ENCODE results near the gene LRRC3.

Gene LRRC3

DNA sequence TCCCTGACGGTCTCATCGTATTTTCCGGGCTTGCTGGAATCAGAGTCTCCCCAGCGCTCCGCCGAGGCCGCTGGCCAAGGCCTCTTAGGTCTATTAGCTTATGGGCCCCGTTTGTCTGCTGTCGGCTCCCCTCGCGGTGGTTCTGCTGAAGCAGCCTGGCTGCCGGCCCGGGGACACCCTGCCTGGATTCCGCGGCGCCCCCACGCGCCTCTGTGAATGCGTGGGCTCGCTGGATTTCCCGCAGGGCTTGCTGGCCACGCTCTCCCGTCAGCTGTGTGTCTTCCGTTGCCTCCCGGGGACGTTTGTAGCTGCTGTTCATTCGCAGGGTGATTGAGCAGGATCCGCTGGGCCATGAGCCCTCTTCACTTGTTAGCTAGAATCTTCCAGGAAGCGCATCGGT lies 8.4 kb downstream of the LRRC3 start:
- in situ Hi-C loops (cut with MboI; ENCODE audit: low sequenced_read_pairs) = loop anchor here (10.0 kb wide), 1 partner anchor 119 kb away; no protein-coding TSS in a partner anchor
- no peaks in the 10 kb centered on the region for H3K9me3 ChIP-seq
- H3K4me3 ChIP-seq = no peak overlapping the region
- H3K27me3 ChIP-seq (ENCODE audit: low read depth) = no peaks in the 10 kb centered on the region
- H3K36me3 ChIP-seq (replicated peaks) = no peaks in the 10 kb centered on the region
- no peaks in the 10 kb centered on the region for H3K4me1 ChIP-seq
- DNase-seq (ENCODE audit: low spot score in 2 of 2) = no peak

DNA sequence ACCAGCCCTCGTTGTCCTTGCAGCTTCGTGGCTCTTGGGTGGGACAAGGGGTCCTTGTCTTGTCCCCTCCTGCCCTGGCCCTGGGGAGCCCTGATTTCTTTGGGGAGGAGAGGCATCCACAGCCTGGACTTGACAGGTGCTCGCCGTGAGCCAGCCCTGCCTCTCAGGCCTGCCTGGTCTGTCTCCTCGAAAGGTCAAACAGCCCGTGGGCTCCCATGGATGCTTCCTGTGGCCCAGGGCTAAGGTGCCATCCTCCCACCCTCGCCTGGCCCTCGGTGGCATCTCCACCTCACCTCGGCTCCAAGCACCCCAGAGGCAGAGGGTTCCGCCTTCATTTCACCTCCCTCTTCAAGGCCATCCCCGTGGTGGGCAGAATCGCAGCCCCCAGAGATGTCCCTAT lies 9.0 kb downstream of the LRRC3 start:
- Histone ChIP-seq H3K36me3 (replicated peaks) (no peaks in the 10 kb centered on the region), H3K4me3 (no peak overlapping the region), H3K9me3 (no peaks in the 10 kb centered on the region), H3K27me3 (ENCODE audit: low read depth) (no peaks in the 10 kb centered on the region), H3K4me1 (no peaks in the 10 kb centered on the region)
- in situ Hi-C loops (cut with MboI; ENCODE audit: low sequenced_read_pairs) = loop anchor here (10.0 kb wide), 1 partner anchor 120 kb away; no protein-coding TSS in a partner anchor
- DNase-seq (ENCODE audit: low spot score in 2 of 2) = no peak

DNA sequence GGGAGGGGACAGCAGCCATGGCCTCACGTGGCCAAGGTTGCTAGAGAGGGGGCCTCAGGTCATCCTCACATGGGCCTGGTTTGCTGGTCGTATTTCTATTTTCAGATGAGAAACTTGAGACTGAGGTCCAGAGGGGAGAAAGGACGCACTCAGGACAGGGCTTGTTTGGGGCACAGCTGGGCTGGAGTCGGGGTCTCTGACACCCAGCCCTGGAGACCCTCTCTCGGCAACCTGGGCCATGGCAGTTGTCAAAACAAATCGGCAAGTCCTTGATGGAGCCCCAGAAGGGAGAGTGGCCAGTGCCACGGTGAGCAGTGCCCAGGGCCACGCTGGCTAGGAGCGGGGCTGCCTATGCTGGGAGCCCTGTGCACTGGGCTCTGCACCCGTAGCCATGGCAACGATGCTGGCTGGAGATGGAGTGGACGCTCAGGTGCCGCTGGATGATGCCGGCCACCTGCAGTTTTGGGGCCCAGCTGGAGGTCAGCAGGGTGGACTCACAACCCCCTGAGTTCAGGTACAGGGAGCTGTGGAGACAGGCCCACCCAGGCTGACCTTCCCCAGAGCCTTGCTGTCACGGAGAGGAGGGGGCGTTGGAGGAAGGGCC lies 11.1 kb downstream of the LRRC3 start:
- DNase-seq (ENCODE audit: low spot score in 2 of 2) = no peak

DNA sequence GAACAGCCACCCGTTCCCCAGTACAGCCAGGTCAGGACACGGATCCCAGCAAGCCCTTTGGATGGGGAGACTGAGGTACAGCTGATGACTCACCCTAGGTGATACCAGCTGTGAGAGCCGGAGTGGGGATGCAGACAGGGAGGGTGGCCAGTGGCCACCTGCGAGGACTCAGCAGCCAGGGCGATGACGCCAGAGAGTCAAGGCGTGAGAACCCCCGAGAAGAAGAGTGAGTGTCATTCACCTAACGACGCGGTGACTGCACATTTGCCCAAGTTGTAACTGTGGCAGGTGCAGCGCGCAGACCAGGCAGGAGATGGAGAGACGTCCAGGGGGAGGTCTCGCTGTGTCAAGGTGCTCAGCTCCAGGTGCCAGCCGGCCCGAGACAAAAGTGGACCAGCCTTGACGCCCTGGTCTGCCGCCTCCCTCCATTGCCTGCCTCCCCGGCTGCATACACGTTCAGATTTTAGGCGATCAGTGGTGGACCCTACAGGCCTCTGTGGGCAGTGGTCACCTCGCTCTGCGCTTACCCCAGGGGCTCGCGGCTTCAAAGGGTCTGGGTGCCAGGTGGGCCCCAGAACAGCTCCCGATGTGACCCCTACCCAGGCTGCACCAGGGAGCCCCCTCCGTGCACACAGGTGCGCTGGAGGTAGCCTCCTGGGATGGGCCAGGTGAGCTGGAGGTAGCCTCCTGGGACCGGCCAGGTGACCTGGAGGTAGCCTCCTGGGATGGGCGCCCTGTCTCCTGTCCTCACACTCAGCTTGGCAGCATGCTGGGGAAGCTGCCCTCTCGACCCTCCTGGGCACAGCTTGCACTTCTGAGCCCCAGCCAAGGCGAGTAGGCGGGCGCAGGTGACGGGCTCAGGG lies 11.9 kb downstream of the LRRC3 start:
- Histone ChIP-seq H3K36me3 (replicated peaks) (no peaks in the 10 kb centered on the region), H3K4me1 (peaks cover 13% of the 10 kb centered on the region), H3K27me3 (ENCODE audit: low read depth) (no peaks in the 10 kb centered on the region), H3K9me3 (0 out of 2 replicates have a peak, but pooled peaks cover 2% of the 10 kb centered on the region), H3K4me3 (no peak overlapping the region)
- DNase-seq (ENCODE audit: low spot score in 2 of 2) = no peak
- in situ Hi-C loops (cut with MboI; ENCODE audit: low sequenced_read_pairs) = loop anchor here (10.0 kb wide), 1 partner anchor 122 kb away; no protein-coding TSS in a partner anchor

More for the DNA sequence above, 11.1 kb downstream of the LRRC3 start:
- 0 out of 2 replicates have a peak, but pooled peaks cover 2% of the 10 kb centered on the region for H3K9me3 ChIP-seq
- no peak overlapping the region for H3K4me3 ChIP-seq
- H3K27me3 ChIP-seq (ENCODE audit: low read depth) = no peaks in the 10 kb centered on the region
- in situ Hi-C loops (cut with MboI; ENCODE audit: low sequenced_read_pairs) = loop anchor here (10.0 kb wide), 1 partner anchor 122 kb away; no protein-coding TSS in a partner anchor
- peaks cover 8% of the 10 kb centered on the region for H3K4me1 ChIP-seq
- H3K36me3 ChIP-seq (replicated peaks) = no peaks in the 10 kb centered on the region

DNA sequence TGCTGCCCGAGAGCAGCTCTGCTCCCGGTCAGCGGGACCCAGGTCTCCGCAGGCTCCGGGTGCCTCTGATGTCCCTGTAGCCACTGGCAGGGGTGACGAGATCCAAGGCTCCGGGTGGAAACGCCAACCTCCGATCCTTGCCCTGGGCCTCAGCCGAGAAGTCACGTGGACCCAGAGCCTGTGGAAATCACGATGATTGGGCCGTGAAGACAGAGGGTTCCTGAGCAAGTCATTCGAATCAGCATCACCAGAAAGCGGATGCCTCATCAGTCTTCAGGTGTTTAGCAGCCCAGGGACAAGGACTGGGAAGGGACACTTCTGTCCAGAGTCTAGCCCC lies 12.5 kb downstream of the LRRC3 start:
- no peaks in the 10 kb centered on the region for H3K27me3 ChIP-seq (ENCODE audit: low read depth)
- H3K4me1 ChIP-seq = peaks cover 13% of the 10 kb centered on the region
- H3K36me3 ChIP-seq (replicated peaks) = no peaks in the 10 kb centered on the region
- in situ Hi-C loops (cut with MboI; ENCODE audit: low sequenced_read_pairs) = loop anchor here (10.0 kb wide), 1 partner anchor 123 kb away; no protein-coding TSS in a partner anchor
- 0 out of 2 replicates have a peak, but pooled peaks cover 2% of the 10 kb centered on the region for H3K9me3 ChIP-seq
- no peak overlapping the region for H3K4me3 ChIP-seq
- DNase-seq (ENCODE audit: low spot score in 2 of 2) = no peak

DNA sequence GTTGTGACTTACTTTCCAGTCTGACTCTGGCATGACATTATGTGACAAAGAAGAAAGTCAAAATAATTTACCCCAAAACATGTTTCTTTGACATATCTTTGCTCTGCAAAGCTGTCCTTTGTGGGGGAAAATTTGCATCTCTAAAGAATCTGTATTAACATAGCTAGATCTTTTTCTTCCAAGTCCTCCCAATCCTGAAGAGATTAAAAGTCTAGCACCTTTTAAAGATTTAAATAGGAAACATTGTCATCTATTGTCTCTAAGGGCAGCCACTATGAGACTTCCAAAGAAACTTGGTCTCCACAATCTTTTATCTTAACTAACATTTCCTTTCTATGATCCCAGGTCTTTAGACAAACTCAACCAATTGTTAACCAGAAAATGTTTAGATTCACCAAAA lies 16.0 kb downstream of the LRRC3 start:
- H3K36me3 ChIP-seq (replicated peaks) = no peaks in the 10 kb centered on the region
- DNase-seq (ENCODE audit: low spot score in 2 of 2) = peak in 1 of 2 experiments; percentile 80
- H3K9me3 ChIP-seq = 0 out of 2 replicates have a peak, but pooled peaks cover 2% of the 10 kb centered on the region
- in situ Hi-C loops (cut with MboI; ENCODE audit: low sequenced_read_pairs) = no loop called here
- no peak overlapping the region for H3K4me3 ChIP-seq
- peaks cover 13% of the 10 kb centered on the region for H3K4me1 ChIP-seq
- 0 out of 2 replicates have a peak, but pooled peaks cover 4% of the 10 kb centered on the region for H3K27me3 ChIP-seq (ENCODE audit: low read depth)

DNA sequence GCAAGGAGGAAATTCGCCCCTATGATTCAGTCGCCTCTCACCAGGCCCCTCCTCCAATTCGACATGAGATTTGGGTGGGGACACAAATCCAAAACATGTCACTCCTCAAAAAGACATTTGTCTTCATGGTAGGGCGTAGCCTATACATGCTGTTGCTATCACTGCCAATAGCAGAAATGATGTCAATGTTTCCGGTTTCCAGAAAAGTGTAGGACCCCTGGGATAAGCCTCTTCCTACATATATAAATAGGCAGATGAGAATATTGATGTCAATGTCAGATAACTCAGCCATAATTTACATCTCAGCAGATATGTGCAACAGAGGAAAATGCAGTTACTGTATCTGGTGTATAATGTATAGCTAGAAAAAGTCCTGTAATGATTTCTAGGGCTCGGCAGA lies 16.7 kb downstream of the LRRC3 start:
- Histone ChIP-seq H3K27me3 (ENCODE audit: low read depth) (0 out of 2 replicates have a peak, but pooled peaks cover 4% of the 10 kb centered on the region), H3K4me3 (no peak overlapping the region), H3K4me1 (peaks cover 13% of the 10 kb centered on the region), H3K36me3 (replicated peaks) (no peaks in the 10 kb centered on the region), H3K9me3 (0 out of 2 replicates have a peak, but pooled peaks cover 2% of the 10 kb centered on the region)
- no peak for DNase-seq (ENCODE audit: low spot score in 2 of 2)
- in situ Hi-C loops (cut with MboI; ENCODE audit: low sequenced_read_pairs) = no loop called here

DNA sequence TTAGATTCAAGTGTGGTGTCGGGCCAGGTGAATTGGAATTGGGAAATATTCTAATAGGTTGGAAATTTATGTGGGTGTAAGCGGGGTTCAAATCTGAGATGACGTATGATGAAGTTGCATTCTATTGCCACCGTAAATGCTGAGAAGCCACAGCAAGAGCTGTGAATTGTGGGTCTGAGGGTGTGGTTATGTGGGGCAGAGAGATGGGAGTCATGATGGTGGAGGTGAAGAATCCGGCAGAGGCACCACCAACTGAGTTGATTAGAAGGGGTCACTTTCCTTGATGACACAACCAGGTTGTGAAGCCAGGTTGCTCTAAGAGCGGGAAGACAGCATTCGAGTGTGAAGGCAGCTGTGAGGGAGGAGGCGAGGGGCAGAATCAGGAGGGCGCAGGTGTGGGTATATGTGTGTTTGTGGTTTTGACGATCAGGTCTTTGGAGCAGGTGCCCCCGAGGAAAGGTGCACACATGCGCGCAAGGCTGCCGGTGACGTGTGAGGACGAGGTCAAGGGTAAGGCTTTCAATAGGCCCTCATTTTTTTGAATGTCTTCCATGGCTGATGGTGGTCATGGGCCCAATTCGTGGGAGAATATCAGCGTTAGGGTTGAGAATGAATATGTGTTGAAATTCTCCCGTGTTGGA lies 18.7 kb downstream of the LRRC3 start:
- H3K27me3 ChIP-seq (ENCODE audit: low read depth) = 0 out of 2 replicates have a peak, but pooled peaks cover 4% of the 10 kb centered on the region
- no peaks in the 10 kb centered on the region for H3K36me3 ChIP-seq (replicated peaks)
- in situ Hi-C loops (cut with MboI; ENCODE audit: low sequenced_read_pairs) = no loop called here
- 0 out of 2 replicates have a peak, but pooled peaks cover 2% of the 10 kb centered on the region for H3K9me3 ChIP-seq
- no peak for DNase-seq (ENCODE audit: low spot score in 2 of 2)
- peaks cover 13% of the 10 kb centered on the region for H3K4me1 ChIP-seq
- H3K4me3 ChIP-seq = no peak overlapping the region

DNA sequence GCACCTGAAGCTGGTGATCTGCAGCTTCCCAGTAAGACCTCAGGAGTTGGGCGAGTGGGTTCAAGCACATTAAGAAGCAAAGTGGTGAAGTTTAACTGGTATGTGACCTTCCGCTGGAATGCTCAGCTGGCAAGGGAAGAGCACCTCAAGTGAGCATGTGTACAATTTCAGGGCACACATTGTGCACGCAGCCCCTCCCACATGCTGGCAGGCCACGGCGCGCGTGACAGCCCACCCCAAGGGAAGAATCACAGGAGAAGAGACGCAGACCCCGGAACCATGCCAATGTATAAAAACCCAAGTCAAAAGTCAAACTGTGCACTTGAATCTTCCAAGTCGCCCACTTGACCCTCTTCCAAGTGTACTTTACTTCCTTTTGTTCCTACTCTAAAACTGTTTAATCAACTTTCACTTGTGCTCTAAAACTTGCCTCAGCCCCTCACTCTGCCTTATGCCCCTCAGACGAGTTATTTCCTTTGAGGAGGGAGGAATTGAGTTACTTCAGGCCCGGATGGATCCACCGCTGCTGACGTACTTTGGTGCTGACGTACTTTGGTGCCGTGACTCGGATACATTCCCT lies 20.0 kb downstream of the LRRC3 start:
- no peak for DNase-seq (ENCODE audit: low spot score in 2 of 2)
- in situ Hi-C loops (cut with MboI; ENCODE audit: low sequenced_read_pairs) = no loop called here
- H3K36me3 ChIP-seq (replicated peaks) = no peaks in the 10 kb centered on the region
- H3K4me1 ChIP-seq = peaks cover 13% of the 10 kb centered on the region
- H3K4me3 ChIP-seq = no peak overlapping the region
- H3K9me3 ChIP-seq = 0 out of 2 replicates have a peak, but pooled peaks cover 2% of the 10 kb centered on the region
- 0 out of 2 replicates have a peak, but pooled peaks cover 4% of the 10 kb centered on the region for H3K27me3 ChIP-seq (ENCODE audit: low read depth)

DNA sequence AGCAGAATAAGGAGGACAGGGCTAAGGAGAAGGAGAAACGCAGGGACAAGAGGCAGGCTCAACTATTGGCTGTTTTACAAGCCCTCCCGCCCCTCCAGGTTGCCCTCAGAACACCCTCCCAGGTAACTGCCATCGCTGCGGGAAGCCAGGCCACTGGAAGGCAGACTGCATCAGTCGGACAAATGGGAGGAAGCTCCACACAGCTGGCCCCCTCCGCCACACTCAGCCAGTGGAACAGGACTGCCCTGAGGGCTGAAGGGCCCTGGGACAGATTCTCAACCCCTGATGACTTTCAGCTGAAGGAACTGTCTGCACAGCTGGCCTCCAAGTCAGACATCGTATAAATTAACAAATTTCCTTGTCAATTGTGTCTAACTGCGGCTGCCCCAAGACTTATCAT lies 21.8 kb downstream of the LRRC3 start:
- Histone ChIP-seq H3K27me3 (ENCODE audit: low read depth) (0 out of 2 replicates have a peak, but pooled peaks cover 4% of the 10 kb centered on the region), H3K9me3 (no peaks in the 10 kb centered on the region)
- in situ Hi-C loops (cut with MboI; ENCODE audit: low sequenced_read_pairs) = no loop called here

DNA sequence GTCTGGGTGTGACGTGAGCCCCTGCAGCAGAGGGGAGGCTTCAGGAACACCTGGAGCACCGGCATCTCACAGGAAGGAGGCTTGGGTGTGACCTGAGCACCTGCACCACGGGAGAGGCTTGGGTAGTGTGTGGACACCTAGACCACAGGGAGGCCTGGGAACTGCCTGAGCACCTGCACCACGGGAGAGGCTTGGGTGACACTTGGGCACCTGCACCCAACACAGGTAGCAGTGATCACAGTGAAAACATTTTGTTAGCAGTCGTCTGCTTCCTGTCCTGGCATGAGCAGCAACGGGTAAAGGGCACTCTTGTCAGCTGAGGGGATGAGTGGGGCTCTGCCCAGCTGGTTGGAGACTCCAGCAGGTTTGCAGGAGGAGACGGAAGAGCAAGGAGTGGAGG lies 22.4 kb downstream of the LRRC3 start:
- DNase-seq (ENCODE audit: low spot score in 2 of 2) = no peak
- Histone ChIP-seq H3K4me1 (no peaks in the 10 kb centered on the region), H3K9me3 (no peaks in the 10 kb centered on the region), H3K4me3 (no peak overlapping the region), H3K36me3 (replicated peaks) (no peaks in the 10 kb centered on the region), H3K27me3 (ENCODE audit: low read depth) (0 out of 2 replicates have a peak, but pooled peaks cover 4% of the 10 kb centered on the region)
- in situ Hi-C loops (cut with MboI; ENCODE audit: low sequenced_read_pairs) = no loop called here

More for the DNA sequence above, 21.8 kb downstream of the LRRC3 start:
- H3K4me1 ChIP-seq = no peaks in the 10 kb centered on the region; the same call in 1 of the 2 replicates
- H3K4me3 ChIP-seq = no peak overlapping the region
- DNase-seq (ENCODE audit: low spot score in 2 of 2) = no peak
- no peaks in the 10 kb centered on the region for H3K36me3 ChIP-seq (replicated peaks)

DNA sequence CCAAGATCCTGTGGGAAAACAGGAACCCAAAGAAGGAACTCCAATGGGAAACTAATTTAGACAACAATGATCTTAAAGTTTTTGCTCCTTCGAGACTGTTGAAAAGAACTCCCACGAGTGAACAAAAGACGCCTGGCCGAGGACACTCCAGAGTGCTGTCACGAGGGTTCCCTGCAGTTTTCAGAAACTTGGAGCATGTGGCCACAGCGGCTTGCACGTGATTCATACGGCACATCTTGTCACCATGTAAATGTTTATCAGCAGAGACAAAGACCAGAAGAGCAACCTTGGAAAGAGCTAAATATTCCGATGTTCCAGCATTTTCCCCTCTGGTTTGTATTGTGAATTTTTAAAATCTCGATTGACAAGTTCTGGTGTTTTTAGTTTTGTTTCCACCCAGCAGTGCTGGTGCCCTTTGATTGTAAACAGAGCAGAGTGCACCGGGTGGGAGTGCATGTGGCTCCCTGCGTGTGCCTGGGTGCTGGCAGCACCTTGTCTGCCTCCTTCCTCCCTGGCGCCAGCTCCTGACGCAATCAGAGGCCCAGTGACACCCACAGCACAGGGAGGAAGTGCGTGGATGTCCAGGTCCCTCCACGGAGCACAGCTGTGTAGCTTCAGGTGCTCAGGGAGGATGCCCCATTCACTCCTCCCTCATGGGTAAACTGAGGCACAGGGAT lies 23.0 kb downstream of the LRRC3 start:
- in situ Hi-C loops (cut with MboI; ENCODE audit: low sequenced_read_pairs) = no loop called here
- H3K4me1 ChIP-seq = no peaks in the 10 kb centered on the region

DNA sequence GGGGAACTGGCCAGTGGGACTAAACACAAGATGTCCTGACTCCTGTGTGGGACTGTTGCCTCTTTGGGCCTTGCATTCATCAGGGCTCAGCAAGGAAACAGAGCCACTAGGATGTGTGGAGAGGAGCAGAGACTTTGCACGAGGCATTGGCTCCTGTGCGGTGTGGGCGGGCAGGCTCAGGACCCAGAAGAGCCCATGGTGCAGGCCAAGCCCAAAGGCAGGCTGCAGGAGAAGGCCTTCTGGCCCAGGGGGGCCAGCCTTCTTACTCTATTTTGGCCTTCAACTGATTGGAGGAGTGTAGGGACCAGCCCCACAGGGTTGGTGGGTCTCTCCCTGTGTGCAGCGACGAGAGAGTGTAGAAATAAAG lies 23.5 kb downstream of the LRRC3 start:
- no peak for DNase-seq (ENCODE audit: low spot score in 2 of 2)
- no peaks in the 10 kb centered on the region for H3K4me1 ChIP-seq
- 0 out of 2 replicates have a peak, but pooled peaks cover 4% of the 10 kb centered on the region for H3K27me3 ChIP-seq (ENCODE audit: low read depth)
- H3K4me3 ChIP-seq = no peak overlapping the region
- in situ Hi-C loops (cut with MboI; ENCODE audit: low sequenced_read_pairs) = no loop called here
- no peaks in the 10 kb centered on the region for H3K9me3 ChIP-seq
- no peaks in the 10 kb centered on the region for H3K36me3 ChIP-seq (replicated peaks)

More for the DNA sequence above, 23.0 kb downstream of the LRRC3 start:
- H3K4me3 ChIP-seq = no peak overlapping the region
- H3K36me3 ChIP-seq (replicated peaks) = no peaks in the 10 kb centered on the region
- no peaks in the 10 kb centered on the region for H3K9me3 ChIP-seq
- H3K27me3 ChIP-seq (ENCODE audit: low read depth) = 0 out of 2 replicates have a peak, but pooled peaks cover 4% of the 10 kb centered on the region
- no peak for DNase-seq (ENCODE audit: low spot score in 2 of 2)
